Suprapubic skin (tissue), 4 donors: ENCODE measurements around the gene NAALADL2.

Experiments
- CTCF ChIP-seq, 2 donors: fragments of 200-600 bp in 1 of 2; fragments of 450-650 bp in 1 of 2; sonication (generic) in 1 of 2; IDR thresholded peaks; one replicate each; pipeline ENCODE4 v1.5.1; 2016 to 2019; ENCODE audit warnings: antibody characterized with exemption in 2 of 2, mild to moderate bottlenecking in 1 of 2, moderate library complexity in 1 of 2
- POLR2A ChIP-seq, 2 donors: fragments of 450-650 bp; IDR thresholded peaks; one replicate each; pipeline ENCODE4 v1.6.1; 2017; ENCODE audit warnings: antibody characterized with exemption in 2 of 2, mild to moderate bottlenecking in 2 of 2, moderate library complexity in 2 of 2
- POLR2AphosphoS5 ChIP-seq, 3 donors: sonication (generic); formaldehyde crosslinking; IDR thresholded peaks; one replicate each; pipeline ENCODE4 v1.6.1; 2017; ENCODE audit warnings: antibody characterized with exemption in 3 of 3

GRCh38 chr3:175310046-175310445 lies 450.9 kb downstream of the NAALADL2 start:
- TF ChIP-seq CTCF (IDR thresholded peaks at IDR 0.05) (no peak), POLR2A (IDR thresholded peaks at IDR 0.05) (no peak), POLR2AphosphoS5 (IDR thresholded peaks at IDR 0.05) (no peak)
